Stromal cell of bone marrow (primary cell): Measurements from ENCODE around the gene RPL13.

ENCODE experiments used
- DNase-seq: peaks from one replicate; pipeline ENCODE4 v3.0.0-alpha.2; 2012; ENCODE audit warnings: low read depth

The RPL13 gene

GRCh38 chr16:89560378-89561141 is at the start of gene RPL13:
Gene RPL13, plus strand, starts transcription at chr16:89560682. Its CDS starts 278 bp downstream, at chr16:89560960.
- DNase-seq = peak; percentile 93

GRCh38 chr16:89511374-89511773 is 49.1 kb upstream of the RPL13 start:
- DNase-seq = no peak

- DNase-seq = no peak
These were observed 48.0 kb upstream of the RPL13 start for GRCh38 chr16:89512453-89512852.

GRCh38 chr16:89517128-89517527 is 43.4 kb upstream of the RPL13 start:
- DNase-seq = no peak

- DNase-seq = no peak
These were observed 40.6 kb upstream of the RPL13 start for GRCh38 chr16:89519881-89520280.

GRCh38 chr16:89522287-89522686 is 38.2 kb upstream of the RPL13 start:
- DNase-seq = no peak

GRCh38 chr16:89523680-89524344 is 36.7 kb upstream of the RPL13 start:
- DNase-seq = no peak

- no peak for DNase-seq
These were observed 35.2 kb upstream of the RPL13 start for GRCh38 chr16:89525146-89525913.

GRCh38 chr16:89529097-89529496 is 31.4 kb upstream of the RPL13 start:
- DNase-seq = no peak

GRCh38 chr16:89530401-89531381 is 29.8 kb upstream of the RPL13 start:
- DNase-seq = no peak

- DNase-seq = no peak
These were observed 28.5 kb upstream of the RPL13 start for GRCh38 chr16:89531821-89532526.

- peak; percentile 12 for DNase-seq
These were observed 26.2 kb upstream of the RPL13 start for GRCh38 chr16:89534252-89534756.

- no peak for DNase-seq
These were observed 24.1 kb upstream of the RPL13 start for GRCh38 chr16:89536371-89536770.

- DNase-seq = no peak
These were observed 23.5 kb upstream of the RPL13 start for GRCh38 chr16:89536886-89537548.

- DNase-seq = no peak
These were observed 22.9 kb upstream of the RPL13 start for GRCh38 chr16:89537549-89537925.

GRCh38 chr16:89538286-89538685 is 22.2 kb upstream of the RPL13 start:
- DNase-seq = no peak

GRCh38 chr16:89540557-89540956 is 19.9 kb upstream of the RPL13 start:
- no peak for DNase-seq

- no peak for DNase-seq
These were observed 18.7 kb upstream of the RPL13 start for GRCh38 chr16:89541792-89542191.

GRCh38 chr16:89544113-89544512 is 16.4 kb upstream of the RPL13 start:
- DNase-seq = no peak

GRCh38 chr16:89544713-89545043 is 15.8 kb upstream of the RPL13 start:
- DNase-seq = no peak
